Tibial artery (tissue), 4 donors: Measurements from ENCODE around the gene MATN4.
"Not testable (repeated sequence)": the region's sequence is repeated elsewhere in the genome, so short reads cannot be mapped to it uniquely, and the experiment has no call there.

Experiments
- DNase-seq, 2 donors: peaks; one replicate each; pipeline ENCODE4 v3.0.0-alpha.2; 2019
- H3K27ac ChIP-seq, 2 donors: fragments of 200-600 bp; sonication (generic) in 1 of 2; 1 replicate in 1 of 2; 2 replicates in 1 of 2; pipeline ENCODE4 v1.5.1; 2018 to 2019; ENCODE audit warnings: mild to moderate bottlenecking in 1 of 2
- H3K27me3 ChIP-seq, 2 donors: fragments of 200-600 bp; sonication (generic) in 1 of 2; one replicate each; pipeline versions ENCODE4 v1.5.1 to v1.6.0; 2016 to 2019
- H3K36me3 ChIP-seq, 3 donors: fragments of 200-600 bp; sonication (generic) in 2 of 3; one replicate each; pipeline ENCODE4 v1.5.1; 2016 to 2019; ENCODE audit warnings: mild to moderate bottlenecking in 2 of 3
- H3K4me1 ChIP-seq, 4 donors: fragments of 200-600 bp; sonication (generic) in 2 of 4; 1 replicate in 3 of 4; 2 replicates in 1 of 4; pipeline ENCODE4 v1.5.1; 2016 to 2019
- H3K4me3 ChIP-seq, 2 donors: fragments of 200-600 bp; sonication (generic) in 1 of 2; 1 replicate in 1 of 2; 2 replicates in 1 of 2; pipeline ENCODE4 v1.5.1; 2018 to 2019; ENCODE audit warnings: mild to moderate bottlenecking in 2 of 2
- H3K9me3 ChIP-seq, 3 donors: fragments of 200-600 bp; sonication (generic) in 1 of 3; one replicate each; pipeline ENCODE4 v1.5.1; 2016 to 2019
- CTCF ChIP-seq, 2 experiments: fragments of 200-600 bp in 1 of 2; fragments of 450-650 bp in 1 of 2; IDR thresholded peaks; one replicate each; pipeline ENCODE4 v1.5.1; 2017 to 2019; ENCODE audit warnings: antibody characterized with exemption in 2 of 2, mild to moderate bottlenecking in 1 of 2, moderate library complexity in 1 of 2
- intact Hi-C: fragments of 100-400 bp; cut with DNase I; formaldehyde crosslinking; loops from one replicate; pipeline ENCODE4 v1.15.0; 2023; ENCODE audit warnings: low total_unique reads

MATN4 gene

GRCh38 chr20:45308117-45308778 is at the start of gene MATN4:
Gene MATN4, minus strand, starts transcription at chr20:45308299. Its CDS starts 2,717 bp downstream, at chr20:45305582.
- Histone ChIP-seq H3K27me3 (peaks cover 0 to 77% of the 10 kb centered on the region in 2 donors), H3K27ac (no peak within 1 kb of the TSS), H3K4me3 (no peak within 1 kb of the TSS), H3K4me1 (peaks cover 0 to 18% (median 9%) of the 10 kb centered on the region in 4 donors), H3K9me3 (no peaks in the 10 kb centered on the region), H3K36me3 (no peaks in the 10 kb centered on the region)
- TF ChIP-seq CTCF (IDR thresholded peaks at IDR 0.05) = no peak
- intact Hi-C loops = no loop called here
- no peak for DNase-seq

GRCh38 chr20:45355209-45356084 is 47.3 kb upstream of the MATN4 start:
- Histone ChIP-seq H3K4me3 (no peak overlapping the region), H3K27ac (peak overlapping the region in 1 of 2 donors; percentile 87), H3K36me3 (no peaks in the 10 kb centered on the region), H3K4me1 (peaks cover 0 to 33% (median 30%) of the 10 kb centered on the region in 4 donors), H3K27me3 (no peaks in the 10 kb centered on the region), H3K9me3 (no peaks in the 10 kb centered on the region)
- peak in 1 of 2 donors; percentile 2 for DNase-seq
- no peak for TF ChIP-seq CTCF (IDR thresholded peaks at IDR 0.05)
- intact Hi-C loops = no loop called here

GRCh38 chr20:45354423-45355208 is 46.5 kb upstream of the MATN4 start:
- no peak for TF ChIP-seq CTCF (IDR thresholded peaks at IDR 0.05)

GRCh38 chr20:45353746-45354145 is 45.6 kb upstream of the MATN4 start:
- DNase-seq = peak in 1 of 2 donors; percentile 13
- H3K4me3 ChIP-seq = no peak overlapping the region
- peaks cover 0 to 26% (median 16%) of the 10 kb centered on the region in 4 donors for H3K4me1 ChIP-seq
- intact Hi-C loops = no loop called here
- no peak for TF ChIP-seq CTCF (IDR thresholded peaks at IDR 0.05)
- H3K36me3 ChIP-seq = no peaks in the 10 kb centered on the region
- no peaks in the 10 kb centered on the region for H3K27me3 ChIP-seq
- H3K9me3 ChIP-seq = no peaks in the 10 kb centered on the region
- H3K27ac ChIP-seq = no peak overlapping the region

More at GRCh38 chr20:45354423-45355208, 46.5 kb upstream of the MATN4 start:
- no peaks in the 10 kb centered on the region for H3K36me3 ChIP-seq
- no peak overlapping the region for H3K4me3 ChIP-seq
- DNase-seq = peak in 1 of 2 donors; percentile 20
- peaks cover 0 to 25% (median 22%) of the 10 kb centered on the region in 4 donors for H3K4me1 ChIP-seq
- intact Hi-C loops = no loop called here
- no peak overlapping the region for H3K27ac ChIP-seq
- H3K9me3 ChIP-seq = no peaks in the 10 kb centered on the region
- H3K27me3 ChIP-seq = no peaks in the 10 kb centered on the region

- Histone ChIP-seq H3K9me3 (no peaks in the 10 kb centered on the region), H3K27ac (no peak overlapping the region), H3K36me3 (no peaks in the 10 kb centered on the region), H3K4me3 (no peak overlapping the region), H3K4me1 (peaks cover 0 to 20% (median 10%) of the 10 kb centered on the region in 4 donors), H3K27me3 (no peaks in the 10 kb centered on the region)
- no peak for DNase-seq
- intact Hi-C loops = no loop called here
- TF ChIP-seq CTCF (IDR thresholded peaks at IDR 0.05) = no peak
Observed at GRCh38 chr20:45352729-45353128, 44.6 kb upstream of the MATN4 start.

GRCh38 chr20:45350795-45351194 is 42.7 kb upstream of the MATN4 start:
- H3K36me3 ChIP-seq, H3K9me3 ChIP-seq, H3K27ac ChIP-seq, intact Hi-C loops, H3K27me3 ChIP-seq, H3K4me3 ChIP-seq: not testable (repeated sequence)
- peak in 1 of 2 donors; percentile 17 for DNase-seq
- peaks cover 0 to 28% (median 15%) of the 10 kb centered on the region in 4 donors for H3K4me1 ChIP-seq
